GM12864 (cell line): ENCODE results near the gene AP3S2.
"Not testable (repeated sequence)": the region's sequence is repeated elsewhere in the genome, so short reads cannot be mapped to it uniquely, and the experiment has no call there.

ENCODE experiments used
- DNase-seq: peaks from one replicate; pipeline ENCODE4 v3.0.0-alpha.2; 2011; ENCODE audit warnings: low read depth
- H3K4me3 ChIP-seq: 2 replicates; pipeline ENCODE4 v1.5.1; 2011; ENCODE audit warnings: mild to moderate bottlenecking, low read depth, low read length, control low read depth
- TF ChIP-seq, protein P1 (sequence below): IDR thresholded peaks from 2 replicates; pipeline ENCODE4 v1.5.1; 2011; ENCODE audit warnings: low read depth, mild to moderate bottlenecking, moderate library complexity, low read length, control low read depth, inconsistent platforms; ENCODE audit errors: missing control alignments

The AP3S2 gene

DNA sequence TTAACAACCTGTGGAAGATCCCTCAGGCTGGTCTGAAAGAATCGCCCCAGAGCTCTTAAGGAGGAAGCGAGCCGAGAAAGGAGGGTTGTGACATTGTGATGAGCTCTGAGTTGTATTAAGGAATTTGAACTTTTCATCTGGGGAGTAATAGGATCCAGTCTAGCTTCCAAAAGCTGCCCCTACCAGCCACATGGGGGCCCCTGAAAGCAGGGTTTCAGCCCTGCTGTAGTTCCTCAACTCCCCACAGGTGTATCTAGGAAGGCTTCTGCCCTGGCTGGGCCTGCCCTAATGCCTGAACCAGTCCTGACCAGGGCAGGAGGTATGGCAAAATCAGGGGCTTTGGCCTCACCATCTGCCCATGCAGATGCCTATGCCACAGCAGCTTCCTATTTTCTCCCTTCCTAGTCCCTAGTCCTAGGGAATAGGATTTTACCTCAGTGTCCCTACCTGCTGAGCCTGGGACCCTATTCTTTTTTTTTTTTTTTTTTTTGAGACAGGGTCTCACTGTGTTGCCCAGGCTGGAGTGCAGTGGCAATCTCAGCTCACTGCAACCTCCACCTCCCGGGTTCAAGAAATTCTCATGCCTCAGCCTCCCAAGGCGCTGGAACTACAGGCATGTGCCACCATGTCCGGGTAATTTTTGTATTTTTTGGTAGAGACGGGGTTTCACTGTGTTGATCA is 5.0 kb upstream of the AP3S2 start:
- TF ChIP-seq, protein P1, sequence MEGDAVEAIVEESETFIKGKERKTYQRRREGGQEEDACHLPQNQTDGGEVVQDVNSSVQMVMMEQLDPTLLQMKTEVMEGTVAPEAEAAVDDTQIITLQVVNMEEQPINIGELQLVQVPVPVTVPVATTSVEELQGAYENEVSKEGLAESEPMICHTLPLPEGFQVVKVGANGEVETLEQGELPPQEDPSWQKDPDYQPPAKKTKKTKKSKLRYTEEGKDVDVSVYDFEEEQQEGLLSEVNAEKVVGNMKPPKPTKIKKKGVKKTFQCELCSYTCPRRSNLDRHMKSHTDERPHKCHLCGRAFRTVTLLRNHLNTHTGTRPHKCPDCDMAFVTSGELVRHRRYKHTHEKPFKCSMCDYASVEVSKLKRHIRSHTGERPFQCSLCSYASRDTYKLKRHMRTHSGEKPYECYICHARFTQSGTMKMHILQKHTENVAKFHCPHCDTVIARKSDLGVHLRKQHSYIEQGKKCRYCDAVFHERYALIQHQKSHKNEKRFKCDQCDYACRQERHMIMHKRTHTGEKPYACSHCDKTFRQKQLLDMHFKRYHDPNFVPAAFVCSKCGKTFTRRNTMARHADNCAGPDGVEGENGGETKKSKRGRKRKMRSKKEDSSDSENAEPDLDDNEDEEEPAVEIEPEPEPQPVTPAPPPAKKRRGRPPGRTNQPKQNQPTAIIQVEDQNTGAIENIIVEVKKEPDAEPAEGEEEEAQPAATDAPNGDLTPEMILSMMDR = peak; percentile 85
- peak; percentile 34 for DNase-seq
- no peak overlapping the region for H3K4me3 ChIP-seq

DNA sequence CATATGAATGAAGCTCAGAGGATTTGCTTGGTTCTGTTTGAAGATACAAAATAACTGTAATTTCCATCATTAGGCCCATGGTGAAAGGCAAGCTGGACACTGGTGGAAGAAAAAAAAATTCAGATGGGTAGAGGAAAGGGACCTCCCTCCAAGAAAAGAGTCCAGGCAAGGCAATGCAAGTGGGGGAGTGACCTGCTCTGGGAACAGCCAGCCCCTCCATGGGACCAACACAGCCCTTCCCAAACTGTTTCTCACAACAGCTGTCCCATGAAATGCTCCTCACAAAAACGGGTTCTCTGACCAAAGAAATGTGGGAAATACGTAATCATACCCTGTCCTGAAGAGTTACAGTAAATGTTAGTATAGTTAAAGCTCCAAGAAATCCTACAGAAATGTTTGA is 4.4 kb upstream of the AP3S2 start:
- DNase-seq = no peak
- TF ChIP-seq, protein P1 = no peak
- H3K4me3 ChIP-seq = no peak overlapping the region

DNA sequence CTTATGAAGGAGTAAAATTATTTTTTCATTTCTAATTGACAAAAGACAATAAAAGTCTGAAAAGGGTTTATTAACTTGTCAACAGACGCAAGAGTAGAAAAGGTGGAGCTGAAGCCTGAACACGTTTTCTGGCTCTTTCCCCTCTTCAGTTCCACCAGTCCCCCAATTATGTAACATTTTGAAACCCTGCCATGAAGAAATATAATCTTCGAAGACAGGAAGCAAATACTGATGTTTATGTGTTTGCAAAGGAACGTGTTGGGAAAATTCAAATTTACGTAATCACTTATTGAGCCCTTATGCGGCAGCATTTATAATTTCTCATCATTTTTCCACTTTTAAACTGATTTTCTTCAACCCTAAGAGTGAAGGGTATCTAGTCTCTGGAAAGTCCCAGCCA is 767 bp downstream of the AP3S2 start:
- no peak for DNase-seq
- H3K4me3 ChIP-seq = peak overlapping the region; percentile 88
- TF ChIP-seq, protein P1 = no peak

DNA sequence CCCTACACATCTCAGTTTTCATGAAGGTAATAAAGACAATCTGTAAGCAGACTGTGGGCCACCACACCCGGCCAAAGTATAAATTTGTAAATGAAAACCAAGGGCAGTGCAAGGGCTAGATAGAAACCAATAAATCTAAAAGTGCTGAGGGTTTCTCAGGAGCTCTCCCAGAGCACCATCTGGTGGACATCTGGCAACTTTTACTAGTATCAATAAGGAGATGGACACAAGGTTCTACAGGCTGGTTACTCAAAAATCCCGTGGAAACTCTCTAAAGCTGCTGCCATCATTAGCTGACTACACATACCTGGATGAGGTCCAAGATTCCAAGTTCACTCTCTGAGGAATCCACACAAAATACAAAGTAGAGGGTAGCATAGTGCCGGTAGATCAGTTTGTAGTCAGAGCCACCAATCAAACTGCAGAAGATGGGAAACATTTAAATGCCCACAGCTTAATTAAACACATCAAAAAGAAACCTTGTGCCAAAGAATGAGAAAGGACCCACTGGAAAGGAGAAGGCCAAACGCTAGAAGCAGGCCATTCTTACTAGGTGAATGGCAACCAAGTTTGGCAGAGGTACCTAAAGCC is 5.5 kb downstream of the AP3S2 start:
- TF ChIP-seq, protein P1 = peak; percentile 42
- DNase-seq = no peak
- no peak overlapping the region for H3K4me3 ChIP-seq

DNA sequence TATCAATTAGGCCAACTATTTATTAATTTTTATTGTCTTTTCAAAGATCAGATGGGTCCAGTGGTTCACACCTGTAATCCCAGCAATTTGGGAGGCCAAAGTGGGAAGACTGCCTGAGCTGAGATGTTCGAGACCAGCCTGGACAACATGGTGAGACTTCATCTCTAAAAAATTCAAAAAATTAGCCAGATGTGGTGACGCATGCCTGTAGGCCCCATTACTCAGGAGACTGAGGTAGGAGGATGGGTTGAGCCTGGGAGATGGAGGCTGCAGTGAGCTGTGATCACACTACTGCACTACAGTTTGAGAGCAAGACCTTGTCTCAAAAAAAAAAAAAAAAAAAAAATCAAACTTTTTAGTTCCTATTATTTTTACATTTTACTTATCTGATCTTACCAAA is 8.2 kb downstream of the AP3S2 start:
- TF ChIP-seq, protein P1 = no peak
- DNase-seq = no peak
- no peak overlapping the region for H3K4me3 ChIP-seq

DNA sequence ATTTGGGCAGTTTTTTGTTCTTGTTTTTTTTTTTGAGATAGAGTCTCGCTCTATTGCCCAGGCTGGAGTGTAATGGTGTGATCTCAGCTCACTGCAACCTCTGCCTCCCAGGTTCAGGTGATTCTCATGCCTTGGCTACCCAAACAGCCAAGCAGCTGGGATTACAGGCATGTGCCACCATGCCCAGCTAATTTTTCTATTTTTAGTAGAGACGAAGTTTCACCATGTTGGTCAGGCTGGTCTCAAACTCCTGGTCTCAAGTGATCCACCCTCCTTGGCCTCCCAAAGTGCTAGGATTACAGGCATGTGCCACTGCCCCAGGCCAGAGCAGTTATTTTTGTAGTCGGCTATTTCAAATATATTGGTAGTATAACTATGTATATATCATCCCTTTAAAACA is 8.6 kb downstream of the AP3S2 start:
- DNase-seq = not testable (repeated sequence)

DNA sequence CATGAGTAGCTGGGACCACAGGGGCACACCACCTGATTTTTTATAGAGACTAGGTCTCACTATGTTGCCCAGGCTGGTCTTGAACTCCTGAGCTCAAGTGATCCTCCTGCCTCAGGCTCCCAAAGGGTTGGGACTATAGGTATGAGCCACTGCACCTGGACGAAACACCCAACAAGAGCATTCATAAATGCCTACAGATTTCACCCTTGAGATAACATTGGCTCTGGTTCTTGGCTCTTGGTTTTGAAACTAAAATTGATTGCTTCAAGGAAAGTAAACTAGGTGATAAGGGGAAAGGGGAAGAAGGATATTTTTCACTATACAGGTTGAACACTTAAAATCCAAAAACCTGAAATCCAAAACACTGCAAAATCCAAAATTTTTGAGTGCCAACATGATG is 10.3 kb downstream of the AP3S2 start:
- DNase-seq = no peak
- H3K4me3 ChIP-seq = no peak overlapping the region
- TF ChIP-seq, protein P1 = no peak

More for the DNA sequence above, 8.6 kb downstream of the AP3S2 start:
- not testable (repeated sequence) for H3K4me3 ChIP-seq
